ENCODE measurements around the gene MUTYH. TPM values are rescaled to one million over a fixed set of nuclear protein-coding genes. Genes with fewer than 3 reads are reported as not detected.

MUTYH gene
- total and polyA plus RNA-seq, 9 of the 15 experiments (the other 6 are each of a cell fraction or from before 2014, with no cell fraction given): 3.4 to 53.5 (median 29.0) TPM

DNA sequence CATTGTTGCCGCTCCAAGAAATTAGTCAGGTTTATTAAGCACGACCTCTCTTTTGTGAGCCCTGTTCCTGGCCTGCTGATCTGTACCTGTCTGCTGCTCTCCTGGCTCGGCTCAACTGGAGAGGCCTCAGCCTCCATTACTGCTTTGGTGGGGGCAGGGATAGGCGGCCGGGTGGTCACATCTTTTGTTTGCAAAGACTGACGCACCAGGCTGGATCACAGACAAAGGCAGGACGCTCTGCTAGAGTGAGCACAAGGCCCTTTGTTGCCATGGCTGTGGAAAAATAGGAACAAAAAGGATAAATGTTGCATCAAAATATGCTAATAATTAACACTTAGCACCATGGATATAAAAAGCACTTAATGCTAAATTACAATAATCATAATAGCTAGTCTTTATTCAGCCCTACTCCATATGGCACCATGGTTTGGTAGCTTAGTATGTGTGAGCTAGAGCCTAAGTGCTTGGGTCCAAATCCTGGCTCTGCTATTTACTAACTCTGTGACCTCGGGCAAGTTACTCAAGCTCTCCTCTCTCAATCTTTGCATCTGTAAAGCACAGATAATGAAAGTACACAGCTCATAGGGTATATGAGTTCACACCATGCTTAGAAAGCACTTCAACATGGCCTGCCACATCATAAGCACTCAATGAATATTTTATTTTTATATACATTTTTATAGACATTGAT lies 42.4 kb downstream of the MUTYH start (continued):
- TF ChIP-seq NR2C2 (CRISPR knock-in tag; IDR thresholded peaks at IDR 0.05) (no peak), NR2C2 (tag; IDR thresholded peaks at IDR 0.05) (peak; percentile 21; the same call in 1 of the 2 replicates), ARID1B (IDR thresholded peaks at IDR 0.05) (peak; percentile 57), KDM1A (IDR thresholded peaks at IDR 0.05) (peak; percentile 40 to 65; a peak in 2 of 4 replicates), ELF1 (tag; IDR thresholded peaks at IDR 0.05) (0 out of 2 replicates have a peak, but pooled peaks have one; percentile 13), CBFA2T2 (conservative IDR thresholded peaks at IDR 0.05) (0 out of 2 replicates have a peak, but pooled peaks have one; percentile 6), MYBL2 (IDR thresholded peaks at IDR 0.05; ENCODE audit: low read depth) (no peak), MYBL2 (CRISPR knock-in tag; IDR thresholded peaks at IDR 0.05; ENCODE audit: borderline replicate concordance) (no peak), JUN (IDR thresholded peaks at IDR 0.05; ENCODE audit: borderline replicate concordance, low read depth, low read length) (no peak), JUN (CRISPR knock-in tag; IDR thresholded peaks at IDR 0.05; ENCODE audit: borderline replicate concordance) (no peak)

DNA sequence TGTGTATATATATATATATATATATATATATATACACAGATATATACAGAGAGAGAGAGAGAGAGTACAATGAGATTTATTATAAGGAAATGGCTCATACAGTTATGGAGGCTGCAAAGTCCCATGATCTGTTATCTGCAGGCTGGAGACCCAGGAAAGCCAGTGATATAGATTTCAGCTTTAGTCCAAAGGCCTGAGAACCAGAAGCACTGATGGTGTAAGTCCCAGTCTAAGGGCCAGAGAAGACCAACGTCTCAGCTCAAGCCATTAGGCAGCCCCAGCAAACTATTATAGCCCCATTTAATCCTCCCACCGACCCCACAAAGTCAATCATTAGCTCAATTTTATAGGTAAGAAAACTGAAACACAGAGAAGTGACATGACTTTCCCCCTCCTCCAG lies 48.5 kb downstream of the MUTYH start:
- Histone ChIP-seq H3K27ac (ENCODE audit: extremely low read depth, low read depth, low read length) (no peak overlapping the region), H3K27me3 (ENCODE audit: control insufficient read depth in 2 of 2, insufficient read depth in 2 of 2, low read length in 2 of 2) (no peaks in the 10 kb centered on the region), H3K4me2 (ENCODE audit: insufficient read depth, low read length) (no peak overlapping the region), H3K9ac (ENCODE audit: insufficient read depth in 1 of 2, low read depth in 2 of 2, low read length in 2 of 2) (no peak overlapping the region), H4K20me1 (replicated peaks; ENCODE audit: control insufficient read depth, insufficient read depth, low read length) (no peaks in the 10 kb centered on the region), H3K9me3 (replicated peaks; ENCODE audit: control insufficient read depth, insufficient read depth, low read depth, low read length) (no peaks in the 10 kb centered on the region), H3K36me3 (ENCODE audit: control insufficient read depth, insufficient read depth, low read length) (no peaks in the 10 kb centered on the region), H3K4me1 (replicated peaks in 1 of 2; ENCODE audit: control insufficient read depth in 2 of 2, insufficient read depth in 2 of 2, low read length in 2 of 2) (no peaks in the 10 kb centered on the region; a peak in 1 of 5 replicates), H2AFZ (ENCODE audit: low read depth, low read length) (0 out of 2 replicates have a peak overlapping the region, but pooled peaks have one; percentile 12), H3K9me1 (ENCODE audit: control insufficient read depth, insufficient read depth, low read length) (no peaks in the 10 kb centered on the region), H3K4me3 (no peak overlapping the region), H3K79me2 (ENCODE audit: control insufficient read depth, insufficient read depth, low read length) (no peaks in the 10 kb centered on the region)
- no peak for FAIRE-seq
- BruUV-seq (replicated peaks): no TSS peak
- intact Hi-C loops (cut with micrococcal nuclease): loop anchor here (5.0 kb wide), 1 partner anchor 79 kb away; no protein-coding TSS in a partner anchor
- in situ Hi-C loops (cut with MboI): no loop called here
- CTCF ChIA-PET (ENCODE audit: low intra/inter-chr PET ratio): no interaction called here
- no peak for DNase-seq (ENCODE audit: extremely low read depth in 1 of 4, low spot score in 3 of 4)
- POLR2A ChIA-PET: interaction anchor here (0.6 to 1.6 kb wide), 12 partner anchors 8 to 570 kb away, joined by 3 to 8 read pairs (median 4); partner anchors contain the start of gene UROD
- 6% methylated on average over 2 of the region's 2 CpGs for WGBS (ENCODE audit: insufficient coverage, low coverage, missing lambda C conversion rate)
- ATAC-seq: no peak
- no peak for TF ChIP-seq SMC3 (conservative IDR thresholded peaks at IDR 0.05; ENCODE audit: insufficient read depth, low read depth, low read length)
- no peak for TF ChIP-seq EWSR1 (IDR thresholded peaks at IDR 0.05; ENCODE audit: borderline replicate concordance, low read depth, partially characterized antibody)
- no peak for TF ChIP-seq ZNF12 (CRISPR knock-in tag; IDR thresholded peaks at IDR 0.05)
- no peak for TF ChIP-seq POLR2G (IDR thresholded peaks at IDR 0.05; ENCODE audit: low read depth, low read length)
- no peak for TF ChIP-seq SAP30 (IDR thresholded peaks at IDR 0.05; ENCODE audit: borderline replicate concordance, insufficient read depth, low read depth, low read length, poor library complexity, severe bottlenecking)
- no peak for TF ChIP-seq ETV6 (IDR thresholded peaks at IDR 0.05; ENCODE audit: borderline replicate concordance in 1 of 2, low read depth in 2 of 2, low read length in 1 of 2)
- TF ChIP-seq ETV6 (CRISPR knock-in tag; IDR thresholded peaks at IDR 0.05; ENCODE audit: borderline replicate concordance): no peak
- TF ChIP-seq CBX1 (IDR thresholded peaks at IDR 0.05; ENCODE audit: low read depth): no peak
- TF ChIP-seq HNRNPH1 (optimal IDR thresholded peaks at IDR 0.05; ENCODE audit: low read depth, low read length): no peak
- TF ChIP-seq SRF (CRISPR knock-in tag; IDR thresholded peaks at IDR 0.05): no peak
- TF ChIP-seq, protein P1, sequence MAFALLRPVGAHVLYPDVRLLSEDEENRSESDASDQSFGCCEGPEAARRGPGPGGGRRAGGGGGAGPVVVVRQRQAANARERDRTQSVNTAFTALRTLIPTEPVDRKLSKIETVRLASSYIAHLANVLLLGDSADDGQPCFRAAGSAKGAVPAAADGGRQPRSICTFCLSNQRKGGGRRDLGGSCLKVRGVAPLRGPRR (CRISPR knock-in tag; IDR thresholded peaks at IDR 0.05): no peak

All from K562 (cell line).